ENCODE data around the gene SYVN1. TPM values are rescaled to one million over a fixed set of nuclear protein-coding genes. Genes with fewer than 3 reads are reported as not detected.

SYVN1 gene
- total RNA-seq, 4 donors from 2014 or later = 20.4 to 39.3 (median 26.9) TPM

DNA sequence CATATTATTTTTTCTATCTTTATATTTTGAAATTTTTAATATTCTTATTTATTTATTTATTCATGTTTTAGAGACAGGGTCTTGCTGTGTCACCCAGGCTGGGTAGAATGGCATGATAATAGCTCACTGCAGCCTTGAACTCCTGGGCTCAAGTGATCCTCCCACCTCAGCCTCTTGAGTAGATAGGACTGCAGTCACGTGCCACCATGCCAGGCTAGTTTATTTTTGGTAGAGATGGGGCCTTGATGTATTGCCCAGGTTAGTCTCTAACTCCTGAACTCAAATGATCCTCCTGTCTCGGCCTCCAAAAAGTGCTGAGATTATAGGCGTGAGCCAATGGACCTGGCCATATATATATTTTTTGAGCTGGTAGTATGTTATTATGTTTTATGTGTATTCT, 33.3 kb upstream of the SYVN1 start:
- Histone ChIP-seq H3K27me3 (peaks cover 0 to 2% (median 0%) of the 10 kb centered on the region in 4 donors), H3K9me3 (no peaks in the 10 kb centered on the region), H3K4me3 (no peak overlapping the region), H3K36me3 (no peaks in the 10 kb centered on the region), H3K27ac (no peak overlapping the region), H3K4me1 (peaks cover 0 to 6% (median 4%) of the 10 kb centered on the region in 3 donors)
- DNase-seq = no peak
- 86 to 96% methylated on average over 3 of the region's 3 CpGs for WGBS, 2 donors
- TF ChIP-seq, protein P1, sequence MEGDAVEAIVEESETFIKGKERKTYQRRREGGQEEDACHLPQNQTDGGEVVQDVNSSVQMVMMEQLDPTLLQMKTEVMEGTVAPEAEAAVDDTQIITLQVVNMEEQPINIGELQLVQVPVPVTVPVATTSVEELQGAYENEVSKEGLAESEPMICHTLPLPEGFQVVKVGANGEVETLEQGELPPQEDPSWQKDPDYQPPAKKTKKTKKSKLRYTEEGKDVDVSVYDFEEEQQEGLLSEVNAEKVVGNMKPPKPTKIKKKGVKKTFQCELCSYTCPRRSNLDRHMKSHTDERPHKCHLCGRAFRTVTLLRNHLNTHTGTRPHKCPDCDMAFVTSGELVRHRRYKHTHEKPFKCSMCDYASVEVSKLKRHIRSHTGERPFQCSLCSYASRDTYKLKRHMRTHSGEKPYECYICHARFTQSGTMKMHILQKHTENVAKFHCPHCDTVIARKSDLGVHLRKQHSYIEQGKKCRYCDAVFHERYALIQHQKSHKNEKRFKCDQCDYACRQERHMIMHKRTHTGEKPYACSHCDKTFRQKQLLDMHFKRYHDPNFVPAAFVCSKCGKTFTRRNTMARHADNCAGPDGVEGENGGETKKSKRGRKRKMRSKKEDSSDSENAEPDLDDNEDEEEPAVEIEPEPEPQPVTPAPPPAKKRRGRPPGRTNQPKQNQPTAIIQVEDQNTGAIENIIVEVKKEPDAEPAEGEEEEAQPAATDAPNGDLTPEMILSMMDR (IDR thresholded peaks at IDR 0.05) = no peak
- TF ChIP-seq POLR2A (IDR thresholded peaks at IDR 0.05) = no peak
- intact Hi-C loops (cut with DNase I) = no loop called here

DNA sequence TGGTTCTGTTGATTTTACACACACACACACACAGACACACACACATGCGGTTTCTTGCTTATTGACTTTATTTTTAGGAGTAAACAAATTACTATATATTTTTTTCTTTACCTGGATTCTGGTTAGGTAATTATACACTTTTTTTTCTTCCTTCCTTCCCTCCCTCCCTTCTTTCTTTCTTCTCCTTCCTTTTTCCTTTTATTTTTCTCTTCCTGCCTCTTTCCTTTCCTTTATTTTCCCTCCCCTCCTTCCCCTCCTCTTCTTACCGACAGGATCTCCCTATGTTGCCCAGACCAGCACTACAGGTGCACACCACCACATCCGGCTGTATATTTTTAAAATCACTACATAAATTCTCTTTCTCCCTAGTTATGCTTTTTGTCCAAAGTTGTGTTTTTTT, 32.6 kb upstream of the SYVN1 start:
- Histone ChIP-seq H3K9me3 (no peaks in the 10 kb centered on the region), H3K36me3 (no peaks in the 10 kb centered on the region), H3K4me1 (peaks cover 0 to 6% (median 4%) of the 10 kb centered on the region in 3 donors), H3K27ac (no peak overlapping the region), H3K4me3 (no peak overlapping the region), H3K27me3 (peaks cover 0 to 2% (median 0%) of the 10 kb centered on the region in 4 donors)
- DNase-seq = no peak
- intact Hi-C loops (cut with DNase I) = no loop called here
- 88 to 92% methylated on average over 3 of the region's 3 CpGs for WGBS, 2 donors
- TF ChIP-seq POLR2A (IDR thresholded peaks at IDR 0.05) = no peak
- TF ChIP-seq, protein P1 (IDR thresholded peaks at IDR 0.05) = no peak

DNA sequence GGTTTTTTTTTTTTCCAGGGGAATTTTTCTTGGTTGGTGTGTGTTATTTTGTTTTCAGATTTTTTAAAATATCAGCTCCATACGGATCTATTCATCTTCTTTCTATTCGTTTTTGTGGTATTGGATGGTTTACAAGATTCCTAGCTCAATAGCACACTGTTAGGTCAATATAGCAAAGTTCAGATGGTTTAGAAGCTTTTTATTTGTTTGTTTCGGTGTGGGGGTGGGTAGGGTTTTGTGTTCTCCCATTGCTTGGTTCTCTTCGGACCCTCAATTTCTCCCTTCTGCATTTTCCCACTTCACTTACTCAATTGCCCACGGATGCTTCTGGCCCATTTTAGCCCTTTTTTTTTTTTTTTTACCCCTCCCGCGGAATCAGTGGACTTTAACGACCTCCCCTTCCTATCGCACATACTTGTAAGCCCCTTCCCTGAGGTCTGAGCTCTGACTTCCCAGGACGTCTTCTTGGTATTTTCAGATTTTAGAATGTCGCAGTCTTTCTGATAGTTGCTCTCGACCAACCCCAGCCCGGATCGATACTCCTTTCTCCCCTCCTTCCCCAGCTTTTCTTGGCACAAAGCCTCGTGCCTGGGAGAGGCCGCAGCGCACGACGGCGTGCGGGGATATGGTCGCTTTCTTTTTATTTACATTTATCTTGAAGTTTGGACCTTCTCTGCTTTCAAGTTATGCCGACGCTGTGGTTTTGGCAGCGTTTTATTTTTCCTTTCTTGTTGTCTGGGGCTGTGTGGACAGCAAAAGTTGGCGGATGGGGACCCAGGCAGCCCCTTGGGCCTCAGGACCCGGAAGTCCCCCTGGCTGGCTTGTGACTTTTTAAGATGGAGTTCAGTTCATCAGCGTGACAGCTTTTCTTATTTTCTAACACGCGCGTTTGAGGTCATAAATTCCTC, 31.3 kb upstream of the SYVN1 start:
- peak overlapping the region in 2 of 4 donors; percentile 16 to 36 for H3K27ac ChIP-seq
- H3K9me3 ChIP-seq = no peaks in the 10 kb centered on the region
- H3K4me1 ChIP-seq = peaks cover 0 to 6% (median 4%) of the 10 kb centered on the region in 3 donors
- WGBS, 2 donors = 47 to 48% methylated on average over 31 of the region's 31 CpGs
- TF ChIP-seq, protein P1 (IDR thresholded peaks at IDR 0.05) = no peak
- TF ChIP-seq POLR2A (IDR thresholded peaks at IDR 0.05) = no peak
- intact Hi-C loops (cut with DNase I) = no loop called here
- no peak for DNase-seq
- H3K27me3 ChIP-seq = peaks cover 0 to 2% (median 0%) of the 10 kb centered on the region in 4 donors
- peak overlapping the region; percentile 10 to 33 (median 24) for H3K4me3 ChIP-seq
- H3K36me3 ChIP-seq = no peaks in the 10 kb centered on the region

DNA sequence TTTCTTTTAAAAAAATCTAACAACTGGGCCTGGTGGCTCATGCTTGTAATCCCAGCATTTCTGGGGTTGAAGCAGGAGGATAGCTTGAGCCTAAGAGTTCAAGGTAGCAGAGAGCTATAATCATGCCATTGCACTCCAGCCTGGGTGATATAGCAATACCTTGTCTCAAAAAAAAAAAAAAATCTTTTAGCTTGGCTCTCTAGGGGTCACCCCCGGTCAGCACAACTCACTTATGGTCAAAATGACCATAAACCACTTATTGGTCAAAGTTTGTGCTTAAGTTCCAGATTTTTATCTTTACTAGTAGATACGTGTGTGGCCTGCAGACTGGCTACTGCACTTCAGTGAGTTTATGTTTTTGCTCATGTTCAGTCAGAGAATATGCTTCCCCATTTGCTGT, 29.4 kb upstream of the SYVN1 start:
- Histone ChIP-seq H3K27me3 (peaks cover 0 to 2% (median 0%) of the 10 kb centered on the region in 4 donors), H3K36me3 (no peaks in the 10 kb centered on the region), H3K4me3 (no peak overlapping the region), H3K27ac (no peak overlapping the region), H3K4me1 (peaks cover 0 to 6% (median 4%) of the 10 kb centered on the region in 3 donors), H3K9me3 (no peaks in the 10 kb centered on the region)
- DNase-seq = no peak
- TF ChIP-seq POLR2A (IDR thresholded peaks at IDR 0.05) = no peak
- TF ChIP-seq, protein P1 (IDR thresholded peaks at IDR 0.05) = no peak
- intact Hi-C loops (cut with DNase I) = no loop called here
- 77 to 82% methylated on average over 2 of the region's 2 CpGs for WGBS, 2 donors

DNA sequence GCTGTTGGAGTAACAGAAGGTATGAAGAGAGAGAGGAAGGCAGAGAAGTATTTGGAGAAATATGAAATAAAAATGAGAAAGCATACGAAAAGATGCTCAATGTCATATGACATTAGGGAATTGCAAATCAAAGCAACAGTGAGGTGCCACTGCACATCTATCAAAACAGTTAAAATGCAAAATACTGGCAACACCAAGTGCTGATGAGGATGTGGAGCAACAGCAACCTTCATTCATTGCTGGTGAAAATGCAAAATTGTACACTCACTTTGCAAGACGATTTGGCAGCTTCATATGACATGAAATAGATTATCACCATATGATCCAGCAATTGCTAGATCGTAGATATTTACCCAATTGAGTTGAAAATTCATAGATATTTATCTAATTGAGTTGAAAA, 26.3 kb upstream of the SYVN1 start:
- Histone ChIP-seq H3K27ac (no peak overlapping the region), H3K27me3 (no peaks in the 10 kb centered on the region), H3K9me3 (no peaks in the 10 kb centered on the region), H3K4me1 (peaks cover 0 to 2% (median 1%) of the 10 kb centered on the region in 3 donors), H3K36me3 (no peaks in the 10 kb centered on the region), H3K4me3 (no peak overlapping the region)
- 80 to 82% methylated on average over 3 of the region's 3 CpGs for WGBS, 2 donors
- DNase-seq = no peak
- intact Hi-C loops (cut with DNase I) = no loop called here
- TF ChIP-seq POLR2A (IDR thresholded peaks at IDR 0.05) = no peak
- TF ChIP-seq, protein P1 (IDR thresholded peaks at IDR 0.05) = no peak

All from esophagus squamous epithelium (tissue), 5 donors.